HG02938 (cell line): Measurements from ENCODE around the gene C5orf24.
"Not testable (repeated sequence)": the region's sequence is repeated elsewhere in the genome, so short reads cannot be mapped to it uniquely, and the experiment has no call there.

Experiments
- ATAC-seq: cut with Tn5 transposase; IDR thresholded peaks from one replicate; pipeline ENCODE4 v1.9.1; 2021; ENCODE audit warnings: mild to moderate bottlenecking, moderate library complexity; ENCODE audit not compliant: unreplicated experiment

The C5orf24 gene

DNA sequence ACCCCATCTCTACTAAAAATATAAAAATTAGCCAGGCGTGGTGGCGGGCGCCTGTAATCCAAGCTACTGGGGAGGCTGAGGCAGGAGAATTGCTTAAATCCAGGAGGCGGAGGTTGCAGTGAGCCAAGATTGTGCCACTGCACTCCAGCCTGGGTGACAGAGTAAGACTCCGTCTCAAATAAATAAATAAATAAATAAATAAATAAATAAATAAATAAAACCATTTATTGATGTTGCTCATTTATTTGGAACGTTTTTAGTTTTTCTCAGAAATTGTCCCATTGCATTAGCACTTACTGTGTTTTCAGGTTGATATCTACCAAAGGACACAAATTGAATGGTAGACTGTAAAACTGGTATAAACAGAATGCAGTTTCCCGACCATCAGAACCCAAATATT lies 10.7 kb downstream of the C5orf24 start:
- ATAC-seq, result not testable (repeated sequence)

DNA sequence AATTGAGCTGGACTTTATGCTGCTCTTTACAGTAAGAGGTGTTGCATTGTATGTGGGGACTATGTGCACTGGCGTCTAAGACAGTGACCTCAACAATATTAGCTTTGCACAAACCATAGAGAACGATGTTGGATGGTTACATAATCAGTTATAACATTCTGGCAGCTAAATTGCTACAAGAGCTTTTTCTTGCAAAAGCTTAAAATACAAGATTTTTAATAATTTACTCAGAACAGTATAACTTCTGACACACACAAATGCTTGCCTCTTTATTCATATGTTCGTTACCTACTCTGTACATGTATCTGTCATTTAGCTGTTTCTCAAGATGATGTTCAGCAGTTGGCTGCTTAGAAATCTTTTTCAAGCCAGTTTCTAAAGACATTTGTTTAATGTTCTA lies 11.6 kb downstream of the C5orf24 start:
- ATAC-seq, result no peak

DNA sequence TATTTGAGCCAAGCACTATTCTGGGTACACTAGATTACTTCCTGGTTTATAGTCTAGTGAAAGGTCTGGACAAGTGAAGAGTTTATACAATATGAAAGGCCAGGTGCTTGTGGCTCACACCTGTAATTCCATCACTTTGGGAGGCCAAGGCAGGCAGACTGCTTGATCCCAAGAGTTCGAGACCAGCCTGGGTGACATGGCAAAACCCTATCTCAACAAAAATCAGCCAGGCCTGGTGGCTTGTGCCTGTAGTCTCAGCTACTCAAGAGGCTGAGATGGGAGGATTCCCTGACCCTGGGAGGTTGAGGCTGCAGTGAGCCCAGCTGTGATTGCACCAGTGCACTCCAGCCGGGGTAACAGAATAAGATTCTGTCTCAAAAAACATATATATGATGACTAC lies 18.9 kb downstream of the C5orf24 start:
- no peak for ATAC-seq

DNA sequence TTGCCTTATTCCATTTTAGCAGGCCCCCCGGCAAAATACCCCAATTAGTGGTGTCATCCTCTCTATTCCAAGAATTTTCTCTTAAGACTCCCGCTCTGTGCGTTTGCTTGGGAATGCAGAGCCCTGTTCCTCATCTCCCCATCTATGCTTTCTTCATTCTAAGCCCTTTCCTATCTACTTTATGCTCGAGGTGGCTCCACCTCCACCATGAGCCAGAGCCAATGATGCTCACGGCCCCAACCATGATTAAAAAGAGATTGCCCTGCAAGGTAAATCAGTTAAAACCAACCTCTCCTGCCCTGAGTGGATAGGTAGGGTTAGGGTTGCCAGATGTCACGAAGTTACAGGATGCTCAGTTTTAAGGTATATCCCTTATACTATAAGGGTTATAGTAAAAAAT lies 27.7 kb downstream of the C5orf24 start:
- ATAC-seq, result no peak

DNA sequence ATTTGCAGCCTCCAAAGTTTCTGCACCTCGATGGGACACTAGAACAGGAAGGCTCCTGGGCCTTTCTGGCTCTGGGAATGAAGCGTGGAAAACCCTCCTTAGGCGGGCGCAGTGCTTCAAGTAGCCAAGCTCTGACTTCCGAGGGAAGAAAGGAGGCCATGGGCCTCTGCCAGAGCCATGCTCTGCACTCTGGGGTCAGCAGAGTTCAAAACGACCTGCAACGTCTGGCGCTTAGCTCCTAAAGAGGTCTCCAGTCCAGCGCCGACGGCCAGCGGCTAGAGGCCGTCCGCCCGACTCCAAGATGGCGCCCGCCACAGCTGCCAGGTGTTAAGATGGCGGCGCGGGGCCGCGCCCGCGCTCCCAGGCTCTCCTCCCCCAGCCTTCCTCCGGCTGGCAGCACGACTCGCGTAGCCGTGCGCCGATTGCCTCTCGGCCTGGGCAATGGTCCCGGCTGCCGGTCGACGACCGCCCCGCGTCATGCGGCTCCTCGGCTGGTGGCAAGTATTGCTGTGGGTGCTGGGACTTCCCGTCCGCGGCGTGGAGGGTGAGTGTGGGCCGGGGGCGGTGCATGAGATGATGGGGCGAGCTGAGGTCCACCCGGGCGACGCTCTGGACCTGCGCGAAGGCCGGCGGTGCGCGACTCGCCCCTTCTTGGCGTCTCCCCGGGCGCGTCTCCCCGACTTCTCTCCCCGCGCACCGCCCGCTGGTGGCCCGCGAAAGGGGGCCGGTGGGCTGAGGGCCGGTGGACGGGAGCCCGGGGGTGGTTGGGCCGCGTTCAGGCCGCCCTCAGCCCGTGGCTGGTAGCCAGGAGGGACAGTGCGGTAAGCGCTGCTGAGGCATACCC lies 28.4 kb downstream of the C5orf24 start, which contains the start of gene TXNDC15:
TSS of gene TXNDC15 (plus strand) at position 385 of the 844 bp plus-strand sequence. CDS start at position 442, 57 bp downstream.
- peak; percentile 82 for ATAC-seq

DNA sequence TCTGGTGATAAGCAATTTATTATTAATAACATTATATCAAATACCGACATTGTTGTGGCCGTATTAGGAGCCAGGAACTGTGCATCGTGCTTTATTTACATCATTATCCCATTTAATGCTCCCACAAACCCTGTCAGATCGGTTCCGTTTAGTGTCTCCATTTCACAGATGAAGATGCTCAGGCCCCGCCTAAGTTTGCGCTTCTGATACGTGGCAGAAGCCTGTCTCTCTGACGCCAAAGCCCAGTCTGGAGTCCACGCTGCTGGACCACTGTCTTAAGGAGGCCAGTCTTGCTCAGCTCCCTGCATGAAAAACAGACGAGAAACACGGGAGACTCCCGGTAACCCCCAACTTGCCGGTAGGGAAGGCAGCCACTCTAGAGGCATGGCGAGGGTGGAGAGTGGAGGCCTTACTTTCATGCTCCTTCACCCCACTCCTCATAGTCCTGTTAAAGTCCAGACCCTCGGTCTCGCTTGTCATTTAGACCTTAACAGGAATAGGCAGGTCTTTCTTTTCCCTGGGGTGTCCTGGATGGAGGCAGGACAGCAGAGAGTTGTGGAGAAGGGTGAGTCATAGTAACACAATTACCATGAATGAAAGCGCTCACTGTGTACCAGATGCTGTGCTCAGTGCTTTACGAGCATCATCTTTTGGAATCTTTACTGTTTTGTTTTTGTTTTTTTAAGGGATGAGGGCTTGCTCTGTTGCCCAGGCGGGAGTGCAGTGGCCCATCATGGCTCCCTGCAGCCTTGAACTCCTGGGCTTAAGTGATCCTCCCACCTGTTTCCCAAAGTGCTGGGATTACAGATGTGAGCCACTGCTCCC lies 29.3 kb downstream of the C5orf24 start:
- peak; percentile 22 for ATAC-seq

DNA sequence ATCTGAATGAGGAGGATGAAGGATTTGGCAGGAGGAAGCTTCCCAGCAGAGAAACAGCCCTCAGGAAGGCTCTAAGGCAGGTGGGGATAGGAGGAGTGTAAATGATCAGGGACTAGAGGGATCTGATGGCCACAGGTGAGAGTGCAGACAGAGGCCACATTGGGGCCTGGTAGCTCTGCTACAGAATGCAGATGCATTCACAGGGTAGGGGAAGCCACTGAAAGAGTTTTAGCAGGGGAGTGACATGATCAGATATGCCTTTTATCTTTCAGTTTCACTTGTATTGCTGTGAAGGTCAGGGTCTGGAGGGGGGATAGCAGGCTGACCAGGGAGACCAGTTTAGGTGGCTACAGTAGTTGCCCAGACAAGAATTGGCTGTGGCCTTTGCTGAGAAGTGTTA lies 31.4 kb downstream of the C5orf24 start:
- ATAC-seq, result peak; percentile 43

DNA sequence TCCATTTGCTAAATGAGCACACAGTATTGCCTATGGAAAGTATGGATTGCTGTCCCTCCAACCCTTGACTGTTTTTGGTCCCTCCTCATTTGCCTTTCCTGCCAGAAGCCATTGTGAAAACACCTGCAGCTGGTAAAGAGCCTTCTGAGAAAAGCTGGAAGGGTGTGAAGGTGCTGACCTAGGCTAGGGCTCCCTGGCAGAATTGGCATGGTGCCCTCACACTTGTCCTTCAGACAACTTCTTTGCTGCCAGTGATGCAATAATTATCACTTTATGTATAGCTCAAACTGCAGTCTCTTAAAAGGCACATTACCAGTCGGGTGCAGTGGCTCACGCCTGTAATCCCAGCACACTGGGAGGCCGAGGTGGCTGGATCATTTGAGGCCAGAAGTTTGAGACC lies 32.6 kb downstream of the C5orf24 start:
- no peak for ATAC-seq

DNA sequence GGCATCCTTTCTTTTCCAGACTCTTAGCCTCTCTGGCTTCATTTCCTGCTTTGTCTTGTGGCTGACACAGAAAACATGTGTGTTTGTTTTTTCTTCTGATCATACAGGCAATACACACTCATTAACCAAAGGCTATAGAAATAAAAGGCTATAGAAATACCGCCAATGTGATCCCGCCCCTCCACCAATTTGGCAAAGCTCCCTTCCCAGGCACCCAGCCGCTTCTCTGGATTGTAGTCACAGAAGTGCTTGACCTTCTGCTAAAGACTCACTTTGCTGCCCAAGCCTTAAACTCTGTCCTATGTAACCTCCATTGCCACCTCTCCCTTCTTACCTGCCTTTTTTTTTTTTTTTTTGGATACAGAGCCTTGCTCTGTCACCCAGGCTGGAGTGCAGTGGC lies 33.7 kb downstream of the C5orf24 start:
- ATAC-seq, result no peak

DNA sequence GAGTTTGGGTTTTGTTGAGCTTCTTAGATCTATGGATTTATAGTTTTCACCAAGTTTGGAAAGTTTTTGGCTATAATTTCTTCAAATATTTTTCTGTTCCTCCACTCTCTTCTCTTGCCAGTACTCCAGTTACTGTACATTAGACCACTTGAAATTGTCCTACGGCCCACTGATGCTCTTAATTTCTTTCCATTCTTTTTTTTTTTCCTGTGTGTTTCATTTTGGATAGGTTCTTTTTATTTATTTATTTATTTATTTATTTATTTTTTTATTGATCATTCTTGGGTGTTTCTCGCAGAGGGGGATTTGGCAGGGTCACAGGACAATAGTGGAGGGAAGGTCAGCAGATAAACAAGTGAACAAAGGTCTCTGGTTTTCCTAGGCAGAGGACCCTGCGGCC lies 35.2 kb downstream of the C5orf24 start:
- ATAC-seq, result not testable (repeated sequence)

DNA sequence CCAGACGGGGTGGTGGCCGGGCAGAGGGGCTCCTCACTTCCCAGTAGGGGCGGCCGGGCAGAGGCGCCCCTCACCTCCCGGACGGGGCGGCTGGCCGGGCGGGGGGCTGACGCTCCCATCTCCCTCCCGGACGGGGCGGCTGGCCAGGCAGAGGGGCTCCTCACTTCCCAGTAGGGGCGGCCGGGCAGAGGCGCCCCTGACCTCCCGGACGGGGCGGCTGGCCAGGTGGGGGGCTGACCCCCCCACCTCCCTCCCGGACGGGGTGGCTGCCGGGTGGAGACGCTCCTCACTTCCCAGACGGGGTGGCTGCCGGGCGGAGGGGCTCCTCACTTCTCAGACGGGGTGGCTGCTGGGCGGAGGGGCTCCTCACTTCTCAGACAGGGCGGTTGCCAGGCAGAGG lies 35.9 kb downstream of the C5orf24 start:
- not testable (repeated sequence) for ATAC-seq

DNA sequence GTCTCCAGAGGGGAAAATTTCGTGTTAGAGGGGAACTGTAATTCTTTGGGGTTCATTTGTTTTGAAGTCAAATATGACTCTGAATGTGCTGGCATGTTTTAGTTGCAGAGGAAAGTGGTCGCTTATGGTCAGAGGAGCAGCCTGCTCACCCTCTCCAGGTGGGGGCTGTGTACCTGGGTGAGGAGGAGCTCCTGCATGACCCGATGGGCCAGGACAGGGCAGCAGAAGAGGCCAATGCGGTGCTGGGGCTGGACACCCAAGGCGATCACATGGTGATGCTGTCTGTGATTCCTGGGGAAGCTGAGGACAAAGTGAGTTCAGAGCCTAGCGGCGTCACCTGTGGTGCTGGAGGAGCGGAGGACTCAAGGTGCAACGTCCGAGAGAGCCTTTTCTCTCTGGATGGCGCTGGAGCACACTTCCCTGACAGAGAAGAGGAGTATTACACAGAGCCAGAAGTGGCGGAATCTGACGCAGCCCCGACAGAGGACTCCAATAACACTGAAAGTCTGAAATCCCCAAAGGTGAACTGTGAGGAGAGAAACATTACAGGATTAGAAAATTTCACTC lies 41.9 kb downstream of the C5orf24 start:
- no peak for ATAC-seq

DNA sequence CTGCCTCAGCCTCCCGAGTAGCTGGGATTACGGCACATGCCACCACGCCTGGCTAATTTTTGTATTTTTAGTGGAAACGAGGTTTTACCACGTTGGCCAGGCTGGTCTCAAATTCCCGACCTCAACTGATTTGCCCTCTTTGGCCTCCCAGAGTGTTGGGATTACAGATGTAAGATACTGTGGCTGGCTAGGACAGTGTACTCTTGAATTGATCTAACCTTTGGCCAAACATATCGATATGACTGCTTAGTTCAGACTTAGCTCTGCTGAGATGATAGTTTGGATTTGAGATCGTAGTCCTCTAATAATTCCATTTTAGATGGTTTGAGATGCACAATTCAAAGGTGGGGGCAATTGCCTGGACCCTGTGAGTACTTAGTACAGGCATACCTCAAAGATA lies 43.6 kb downstream of the C5orf24 start:
- no peak for ATAC-seq

DNA sequence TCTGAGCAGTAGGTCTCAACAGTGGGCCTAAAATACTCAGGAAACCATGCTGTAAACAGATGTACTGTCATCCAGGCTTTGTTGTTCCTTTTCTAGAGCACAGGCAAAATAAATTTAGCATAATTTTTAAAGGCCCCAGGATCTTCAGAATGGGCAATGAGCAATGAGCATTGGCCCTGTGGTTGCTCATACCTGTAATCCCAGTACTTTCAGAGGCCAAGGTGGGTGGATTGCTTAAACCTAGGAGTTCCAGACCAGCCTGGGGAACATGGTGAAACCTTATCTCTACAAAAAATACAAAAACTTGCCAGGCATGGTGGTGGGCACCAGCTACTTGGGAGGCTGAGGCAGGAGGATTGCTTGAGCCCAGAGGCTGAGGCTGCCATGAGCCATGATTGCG lies 45.7 kb downstream of the C5orf24 start:
- ATAC-seq, result no peak

DNA sequence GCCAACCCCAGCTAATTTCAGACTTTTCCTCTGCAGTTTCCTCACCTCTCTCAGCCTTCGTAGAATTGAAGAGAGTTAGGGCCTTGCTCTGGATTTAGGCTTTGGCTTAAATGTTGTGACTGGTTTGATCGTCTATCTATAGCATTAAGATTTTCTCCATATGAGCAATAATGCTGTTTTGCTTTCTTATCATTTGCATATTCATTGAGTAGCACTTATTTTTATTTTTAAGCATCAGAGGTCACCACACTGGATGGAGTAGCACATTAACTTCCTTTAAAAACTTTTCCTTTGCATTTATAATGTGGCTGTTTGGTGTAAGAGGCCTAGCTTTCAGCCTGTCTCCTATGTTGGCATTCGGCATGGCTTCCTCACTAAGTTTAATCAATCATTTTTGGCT lies 46.5 kb downstream of the C5orf24 start:
- ATAC-seq, result no peak

DNA sequence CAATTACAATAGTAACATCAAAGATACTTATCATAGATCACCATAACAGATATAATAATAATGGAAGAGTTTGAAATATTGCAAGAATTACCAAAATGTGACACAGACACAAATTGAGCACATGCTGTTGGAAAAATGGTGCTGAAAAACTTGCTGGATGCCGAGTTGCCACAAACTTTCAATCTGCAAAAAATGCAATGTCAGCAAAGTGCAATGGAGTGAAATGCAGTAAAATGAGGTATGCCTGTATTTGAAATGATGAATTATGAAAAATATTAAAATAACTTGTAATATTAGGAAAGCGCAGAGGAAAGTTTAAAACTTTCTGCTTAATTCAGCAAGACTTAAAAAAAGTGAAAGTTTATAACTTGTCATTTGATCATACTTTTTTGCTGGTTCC lies 47.2 kb downstream of the C5orf24 start:
- ATAC-seq, result no peak

DNA sequence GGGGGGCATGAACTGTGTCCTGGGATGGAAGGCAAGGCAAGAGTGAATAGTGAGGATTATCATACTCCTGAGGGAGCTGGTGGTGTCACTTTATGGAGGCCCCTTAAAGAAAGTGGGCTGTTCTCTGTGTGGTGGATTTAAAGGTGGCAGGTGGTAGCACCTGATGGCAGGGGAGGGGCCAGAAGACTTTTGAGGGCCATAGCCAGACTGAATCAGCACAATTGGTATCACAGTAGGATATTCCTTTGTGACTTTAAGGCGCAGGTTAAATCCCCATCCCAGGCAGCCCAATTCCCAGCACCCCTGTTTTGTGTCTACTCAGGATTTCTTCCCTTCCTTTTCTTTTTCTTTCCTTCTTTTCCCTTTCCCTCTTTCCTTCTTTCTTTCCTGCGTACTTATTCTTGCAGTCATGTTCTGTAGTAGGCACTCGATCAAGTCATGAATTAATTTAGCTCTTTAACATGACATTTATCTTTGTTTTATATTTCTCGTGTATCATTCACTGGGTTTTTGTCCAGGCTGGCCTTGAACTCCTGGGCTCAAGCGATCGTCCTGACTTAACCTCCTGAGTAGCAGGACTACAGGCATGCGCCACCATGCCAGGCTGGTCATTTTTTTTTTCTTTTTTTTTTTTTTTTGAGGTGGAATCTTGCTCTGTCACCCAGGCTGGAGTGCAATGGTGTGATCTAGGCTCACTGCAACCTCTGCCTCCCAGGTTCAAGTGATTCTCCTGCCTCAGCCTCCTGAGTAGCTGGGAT lies 48.2 kb downstream of the C5orf24 start:
- no peak for ATAC-seq

DNA sequence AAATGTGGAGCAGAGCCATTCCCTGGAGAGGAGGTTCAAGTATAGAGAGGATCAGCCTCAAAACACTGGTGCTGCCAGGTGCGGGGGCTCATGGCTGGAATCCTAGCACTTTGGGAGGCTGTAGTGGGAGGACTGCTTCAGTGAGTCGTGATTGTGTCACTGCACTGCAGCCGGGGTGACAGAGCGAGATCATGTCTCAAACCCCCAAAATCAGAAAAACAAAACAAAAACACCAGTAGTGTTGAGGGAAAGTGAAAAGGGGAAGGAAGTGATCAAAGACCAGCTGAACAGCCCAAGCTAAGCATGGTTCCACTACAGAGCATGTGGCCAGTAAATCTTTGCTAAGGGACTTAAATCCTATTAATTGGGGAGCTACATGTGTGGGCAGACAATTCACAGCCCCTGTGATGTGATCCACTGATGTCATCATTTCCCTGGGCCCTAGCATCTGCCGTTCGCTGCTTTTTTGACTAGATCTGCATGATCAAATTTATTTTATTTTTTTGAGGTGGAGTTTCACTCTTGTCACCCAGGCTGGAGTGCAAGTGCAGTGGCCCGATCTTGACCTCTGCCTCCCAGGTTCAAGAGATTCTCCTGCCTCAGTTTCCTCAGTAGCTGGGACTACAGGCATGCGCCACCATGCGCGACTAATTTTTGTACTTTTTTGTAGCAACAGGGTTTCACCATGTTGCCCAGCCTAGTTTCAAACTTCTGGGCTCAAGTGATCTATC lies 56.5 kb downstream of the C5orf24 start:
- peak; percentile 28 for ATAC-seq

DNA sequence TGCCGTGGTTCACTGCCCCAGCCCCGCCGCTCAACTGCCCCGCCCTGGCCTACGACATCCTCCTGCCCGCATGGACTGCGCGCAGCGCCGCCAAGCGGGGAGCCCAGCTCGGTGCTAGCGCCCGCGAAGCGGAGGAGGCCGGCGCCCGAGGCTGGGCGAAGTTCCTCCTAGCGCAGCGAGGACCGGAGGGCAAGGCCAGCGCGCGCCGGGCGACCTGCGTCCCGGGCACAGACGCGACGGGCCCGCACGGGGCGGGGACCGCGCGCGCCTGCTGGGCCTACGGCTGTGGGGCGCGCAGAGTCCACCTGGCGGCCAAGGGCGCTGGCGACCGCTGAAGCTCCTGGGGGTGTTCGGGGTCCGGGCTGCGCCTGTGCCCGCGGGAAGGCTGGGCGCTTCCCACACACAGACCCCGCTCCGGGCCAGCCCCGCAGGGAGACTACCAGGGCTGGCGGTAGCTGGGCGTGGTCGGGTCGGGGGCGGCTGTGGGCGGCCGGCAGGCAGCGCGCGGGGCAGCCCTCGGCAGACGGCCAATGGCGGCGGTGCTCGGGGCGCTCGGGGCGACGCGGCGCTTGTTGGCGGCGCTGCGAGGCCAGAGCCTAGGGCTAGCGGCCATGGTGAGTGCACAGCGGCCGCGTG lies 59.0 kb downstream of the C5orf24 start, which contains the start of gene PCBD2:
TSS of gene PCBD2 (plus strand) at position 522 of the 636 bp plus-strand sequence. CDS start at position 531, 9 bp downstream.
- ATAC-seq, result peak; percentile 77
